Skeletal muscle satellite cell (primary cell): Measurements from ENCODE around the gene BCL11B.

Experiments
- H3K27me3 ChIP-seq: 2 replicates; pipeline ENCODE4 v1.7.0; 2013; ENCODE audit warnings: low read length; ENCODE audit not compliant: control insufficient read depth, insufficient read depth
- H3K36me3 ChIP-seq: 2 replicates; pipeline ENCODE4 v1.7.0; 2013; ENCODE audit warnings: mild to moderate bottlenecking, control low read depth, low read length; ENCODE audit not compliant: insufficient read depth
- H3K4me1 ChIP-seq: 2 replicates; pipeline ENCODE4 v1.7.0; 2013; ENCODE audit warnings: low read length; ENCODE audit not compliant: control insufficient read depth, insufficient read depth
- H3K4me2 ChIP-seq: 2 replicates; pipeline ENCODE4 v1.7.0; 2013; ENCODE audit warnings: mild to moderate bottlenecking, low read length
- H3K4me3 ChIP-seq: 2 replicates; pipeline ENCODE4 v1.7.0; 2013; ENCODE audit warnings: low read length
- H3K9ac ChIP-seq: 2 replicates; pipeline ENCODE4 v1.7.0; 2013; ENCODE audit warnings: mild to moderate bottlenecking, low read depth, low read length, moderate library complexity
- H3K9me3 ChIP-seq: replicated peaks from 2 replicates; pipeline ENCODE4 v1.7.0; 2013; ENCODE audit warnings: mild to moderate bottlenecking, control low read depth, low read length

Gene BCL11B

GRCh38 chr14:99155173-99156089 lies 116.6 kb downstream of the BCL11B start:
- Histone ChIP-seq H3K36me3 (no peaks in the 10 kb centered on the region), H3K9me3 (no peaks in the 10 kb centered on the region), H3K9ac (no peak overlapping the region), H3K27me3 (no peaks in the 10 kb centered on the region), H3K4me1 (no peaks in the 10 kb centered on the region), H3K4me2 (no peak overlapping the region), H3K4me3 (no peak overlapping the region)

- no peak overlapping the region for H3K9ac ChIP-seq
- H3K27me3 ChIP-seq, result no peaks in the 10 kb centered on the region
- no peaks in the 10 kb centered on the region for H3K36me3 ChIP-seq
- H3K9me3 ChIP-seq, result peaks cover 4% of the 10 kb centered on the region
- H3K4me1 ChIP-seq, result no peaks in the 10 kb centered on the region
- no peak overlapping the region for H3K4me3 ChIP-seq
- no peak overlapping the region for H3K4me2 ChIP-seq
These were observed 121.8 kb downstream of the BCL11B start for GRCh38 chr14:99150236-99150635.

- H3K4me3 ChIP-seq, result no peak overlapping the region
- peaks cover 4% of the 10 kb centered on the region for H3K9me3 ChIP-seq
- H3K4me1 ChIP-seq, result no peaks in the 10 kb centered on the region
- H3K4me2 ChIP-seq, result no peak overlapping the region
- H3K36me3 ChIP-seq, result no peaks in the 10 kb centered on the region
- H3K9ac ChIP-seq, result no peak overlapping the region
- no peaks in the 10 kb centered on the region for H3K27me3 ChIP-seq
These were observed 123.0 kb downstream of the BCL11B start for GRCh38 chr14:99148861-99149610.

GRCh38 chr14:99148131-99148530 lies 123.9 kb downstream of the BCL11B start:
- H3K36me3 ChIP-seq, result no peaks in the 10 kb centered on the region
- H3K9ac ChIP-seq, result no peak overlapping the region
- no peak overlapping the region for H3K4me3 ChIP-seq
- no peaks in the 10 kb centered on the region for H3K27me3 ChIP-seq
- H3K4me2 ChIP-seq, result no peak overlapping the region
- H3K4me1 ChIP-seq, result no peaks in the 10 kb centered on the region
- H3K9me3 ChIP-seq, result peaks cover 4% of the 10 kb centered on the region

- no peak overlapping the region for H3K9ac ChIP-seq
- peaks cover 4% of the 10 kb centered on the region for H3K9me3 ChIP-seq
- H3K27me3 ChIP-seq, result no peaks in the 10 kb centered on the region
- H3K4me2 ChIP-seq, result no peak overlapping the region
- H3K36me3 ChIP-seq, result no peaks in the 10 kb centered on the region
- no peaks in the 10 kb centered on the region for H3K4me1 ChIP-seq
- H3K4me3 ChIP-seq, result no peak overlapping the region
These were observed 124.6 kb downstream of the BCL11B start for GRCh38 chr14:99147366-99147740.

- H3K4me2 ChIP-seq, result no peak overlapping the region
- no peaks in the 10 kb centered on the region for H3K4me1 ChIP-seq
- H3K9me3 ChIP-seq, result peaks cover 4% of the 10 kb centered on the region
- no peak overlapping the region for H3K4me3 ChIP-seq
- H3K9ac ChIP-seq, result no peak overlapping the region
- H3K36me3 ChIP-seq, result no peaks in the 10 kb centered on the region
- H3K27me3 ChIP-seq, result no peaks in the 10 kb centered on the region
These were observed 125.2 kb downstream of the BCL11B start for GRCh38 chr14:99146616-99147365.

- Histone ChIP-seq H3K9me3 (peaks cover 4% of the 10 kb centered on the region), H3K9ac (no peak overlapping the region), H3K36me3 (no peaks in the 10 kb centered on the region), H3K4me2 (no peak overlapping the region), H3K4me1 (no peaks in the 10 kb centered on the region), H3K27me3 (no peaks in the 10 kb centered on the region), H3K4me3 (no peak overlapping the region)
These were observed 126.7 kb downstream of the BCL11B start for GRCh38 chr14:99145307-99145706.

GRCh38 chr14:99143793-99144192 lies 128.2 kb downstream of the BCL11B start:
- Histone ChIP-seq H3K9me3 (peaks cover 4% of the 10 kb centered on the region), H3K27me3 (no peaks in the 10 kb centered on the region), H3K4me2 (no peak overlapping the region), H3K4me1 (no peaks in the 10 kb centered on the region), H3K9ac (no peak overlapping the region), H3K36me3 (no peaks in the 10 kb centered on the region), H3K4me3 (no peak overlapping the region)

GRCh38 chr14:99143126-99143525 lies 128.9 kb downstream of the BCL11B start:
- H3K27me3 ChIP-seq, result no peaks in the 10 kb centered on the region
- H3K4me3 ChIP-seq, result no peak overlapping the region
- no peak overlapping the region for H3K4me2 ChIP-seq
- H3K9ac ChIP-seq, result no peak overlapping the region
- peaks cover 4% of the 10 kb centered on the region for H3K9me3 ChIP-seq
- no peaks in the 10 kb centered on the region for H3K4me1 ChIP-seq
- H3K36me3 ChIP-seq, result no peaks in the 10 kb centered on the region

GRCh38 chr14:99141236-99141635 lies 130.8 kb downstream of the BCL11B start:
- Histone ChIP-seq H3K27me3 (no peaks in the 10 kb centered on the region), H3K36me3 (no peaks in the 10 kb centered on the region), H3K4me2 (no peak overlapping the region), H3K9me3 (no peaks in the 10 kb centered on the region), H3K4me1 (no peaks in the 10 kb centered on the region), H3K4me3 (no peak overlapping the region), H3K9ac (no peak overlapping the region)
